ENCODE data around the gene VPS51. TPM values are rescaled to one million over a fixed set of nuclear protein-coding genes. Genes with fewer than 3 reads are reported as not detected.

Gene VPS51
- total and polyA plus RNA-seq, 2 experiments from 2014 or later: 45.3 to 450 TPM

DNA sequence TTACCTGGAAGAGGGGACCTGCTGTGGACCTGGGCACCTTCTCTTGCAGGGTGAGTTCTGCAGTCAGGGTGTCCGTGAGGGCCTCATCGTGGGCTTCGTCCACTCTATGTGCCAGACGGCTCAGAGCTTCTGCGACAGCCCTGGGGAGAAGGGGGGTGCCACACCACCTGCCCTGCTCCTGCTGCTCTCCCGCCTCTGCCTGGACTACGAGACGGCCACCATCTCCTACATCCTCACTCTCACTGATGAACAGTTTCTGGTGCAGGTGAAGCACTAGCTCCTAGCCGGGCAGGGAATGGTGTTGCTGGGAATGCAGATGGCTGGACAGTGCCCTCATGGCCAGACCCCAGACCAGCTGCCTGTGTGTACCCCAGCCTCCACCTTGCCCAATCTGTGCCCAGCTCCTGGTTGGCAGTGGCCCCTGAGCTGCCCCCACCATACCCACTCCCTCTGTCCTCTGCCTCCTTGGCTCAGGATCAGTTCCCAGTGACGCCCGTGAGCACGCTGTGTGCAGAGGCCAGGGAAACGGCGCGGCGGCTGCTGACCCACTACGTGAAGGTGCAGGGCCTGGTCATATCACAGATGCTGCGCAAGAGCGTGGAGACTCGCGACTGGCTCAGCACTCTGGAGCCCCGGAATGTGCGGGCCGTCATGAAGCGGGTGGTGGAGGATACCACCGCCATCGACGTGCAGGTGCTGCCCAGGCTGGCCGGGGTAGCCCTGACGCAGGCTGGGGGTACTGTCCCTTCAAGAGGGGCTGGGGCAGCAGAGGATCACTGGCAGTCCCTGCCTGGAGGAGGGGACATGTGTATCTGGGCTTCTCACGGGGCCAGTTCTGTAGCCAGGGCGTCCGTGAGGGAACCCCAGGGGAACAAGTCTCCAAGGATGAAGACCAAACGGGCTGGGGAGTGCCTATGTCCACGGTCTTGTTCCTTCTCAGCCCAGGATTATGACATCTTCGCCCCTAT lies 13.5 kb downstream of the VPS51 start:
- Histone ChIP-seq H3K27me3 (ENCODE audit: insufficient read depth) (no peaks in the 10 kb centered on the region), H3K4me1 (ENCODE audit: insufficient read depth) (peaks cover 13% of the 10 kb centered on the region), H3K4me3 (no peak overlapping the region), H3K36me3 (ENCODE audit: insufficient read depth) (0 out of 2 replicates have a peak, but pooled peaks cover 3% of the 10 kb centered on the region), H2AFZ (no peak overlapping the region), H3K79me2 (replicated peaks; ENCODE audit: insufficient read depth) (peaks cover 13% of the 10 kb centered on the region), H4K20me1 (replicated peaks; ENCODE audit: insufficient read depth) (no peaks in the 10 kb centered on the region; the same call in 1 of the 2 replicates), H3K9me2 (ENCODE audit: insufficient read depth) (no peaks in the 10 kb centered on the region), H3K27ac (ENCODE audit: low read depth) (no peak overlapping the region), H3F3A (replicated peaks; ENCODE audit: low read depth) (peaks cover 9% of the 10 kb centered on the region; the same call in 1 of the 2 replicates), H3K4me2 (no peak overlapping the region)
- H3K4me3 Mint-ChIP-seq: no peak overlapping the region
- H3K4me1 Mint-ChIP-seq: peaks cover 25% of the 10 kb centered on the region
- peaks cover 2% of the 10 kb centered on the region; the same call in 2 of the 3 replicates for H3K9me3 Mint-ChIP-seq
- ATAC-seq (no peak), DNase-seq (ENCODE audit: low spot score) (no peak)
- H3K36me3 Mint-ChIP-seq (ENCODE audit: low read depth): peaks cover 16% of the 10 kb centered on the region; the same call in 1 of the 3 replicates
- H3K27ac Mint-ChIP-seq: no peak overlapping the region
- TF ChIP-seq ZNF114 (CRISPR knock-in tag; IDR thresholded peaks at IDR 0.05) (no peak), ZNF331 (CRISPR knock-in tag; IDR thresholded peaks at IDR 0.05; ENCODE audit: low read depth) (no peak), STAT1 (IDR thresholded peaks at IDR 0.05; ENCODE audit: unreplicated experiment) (no peak), NANOG (IDR thresholded peaks at IDR 0.05; ENCODE audit: borderline replicate concordance) (no peak), CREB1 (CRISPR knock-in tag; IDR thresholded peaks at IDR 0.05; ENCODE audit: low read depth) (no peak), JUNB (IDR thresholded peaks at IDR 0.05; ENCODE audit: unreplicated experiment) (no peak)
- TF ChIP-seq, protein P1, sequence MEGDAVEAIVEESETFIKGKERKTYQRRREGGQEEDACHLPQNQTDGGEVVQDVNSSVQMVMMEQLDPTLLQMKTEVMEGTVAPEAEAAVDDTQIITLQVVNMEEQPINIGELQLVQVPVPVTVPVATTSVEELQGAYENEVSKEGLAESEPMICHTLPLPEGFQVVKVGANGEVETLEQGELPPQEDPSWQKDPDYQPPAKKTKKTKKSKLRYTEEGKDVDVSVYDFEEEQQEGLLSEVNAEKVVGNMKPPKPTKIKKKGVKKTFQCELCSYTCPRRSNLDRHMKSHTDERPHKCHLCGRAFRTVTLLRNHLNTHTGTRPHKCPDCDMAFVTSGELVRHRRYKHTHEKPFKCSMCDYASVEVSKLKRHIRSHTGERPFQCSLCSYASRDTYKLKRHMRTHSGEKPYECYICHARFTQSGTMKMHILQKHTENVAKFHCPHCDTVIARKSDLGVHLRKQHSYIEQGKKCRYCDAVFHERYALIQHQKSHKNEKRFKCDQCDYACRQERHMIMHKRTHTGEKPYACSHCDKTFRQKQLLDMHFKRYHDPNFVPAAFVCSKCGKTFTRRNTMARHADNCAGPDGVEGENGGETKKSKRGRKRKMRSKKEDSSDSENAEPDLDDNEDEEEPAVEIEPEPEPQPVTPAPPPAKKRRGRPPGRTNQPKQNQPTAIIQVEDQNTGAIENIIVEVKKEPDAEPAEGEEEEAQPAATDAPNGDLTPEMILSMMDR (conservative IDR thresholded peaks at IDR 0.05; ENCODE audit: low read depth in 2 of 2): no peak
- TF ChIP-seq, protein P2, sequence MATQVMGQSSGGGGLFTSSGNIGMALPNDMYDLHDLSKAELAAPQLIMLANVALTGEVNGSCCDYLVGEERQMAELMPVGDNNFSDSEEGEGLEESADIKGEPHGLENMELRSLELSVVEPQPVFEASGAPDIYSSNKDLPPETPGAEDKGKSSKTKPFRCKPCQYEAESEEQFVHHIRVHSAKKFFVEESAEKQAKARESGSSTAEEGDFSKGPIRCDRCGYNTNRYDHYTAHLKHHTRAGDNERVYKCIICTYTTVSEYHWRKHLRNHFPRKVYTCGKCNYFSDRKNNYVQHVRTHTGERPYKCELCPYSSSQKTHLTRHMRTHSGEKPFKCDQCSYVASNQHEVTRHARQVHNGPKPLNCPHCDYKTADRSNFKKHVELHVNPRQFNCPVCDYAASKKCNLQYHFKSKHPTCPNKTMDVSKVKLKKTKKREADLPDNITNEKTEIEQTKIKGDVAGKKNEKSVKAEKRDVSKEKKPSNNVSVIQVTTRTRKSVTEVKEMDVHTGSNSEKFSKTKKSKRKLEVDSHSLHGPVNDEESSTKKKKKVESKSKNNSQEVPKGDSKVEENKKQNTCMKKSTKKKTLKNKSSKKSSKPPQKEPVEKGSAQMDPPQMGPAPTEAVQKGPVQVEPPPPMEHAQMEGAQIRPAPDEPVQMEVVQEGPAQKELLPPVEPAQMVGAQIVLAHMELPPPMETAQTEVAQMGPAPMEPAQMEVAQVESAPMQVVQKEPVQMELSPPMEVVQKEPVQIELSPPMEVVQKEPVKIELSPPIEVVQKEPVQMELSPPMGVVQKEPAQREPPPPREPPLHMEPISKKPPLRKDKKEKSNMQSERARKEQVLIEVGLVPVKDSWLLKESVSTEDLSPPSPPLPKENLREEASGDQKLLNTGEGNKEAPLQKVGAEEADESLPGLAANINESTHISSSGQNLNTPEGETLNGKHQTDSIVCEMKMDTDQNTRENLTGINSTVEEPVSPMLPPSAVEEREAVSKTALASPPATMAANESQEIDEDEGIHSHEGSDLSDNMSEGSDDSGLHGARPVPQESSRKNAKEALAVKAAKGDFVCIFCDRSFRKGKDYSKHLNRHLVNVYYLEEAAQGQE (IDR thresholded peaks at IDR 0.05; ENCODE audit: unreplicated experiment): no peak
- H3K27me3 Mint-ChIP-seq (ENCODE audit: insufficient read depth, low read depth, poor library complexity): peaks cover 24% of the 10 kb centered on the region
